HepG2 (cell line): Measurements from ENCODE around the gene CD83. TPM values are rescaled to one million over a fixed set of nuclear protein-coding genes. Genes with fewer than 3 reads are reported as not detected.

Experiments
- ATAC-seq: fragments of 200-7000 bp; cut with Tn5 transposase; 3 replicates; pipeline ENCODE4 v1.9.1; 2020; ENCODE audit warnings: mild to moderate bottlenecking, moderate library complexity
- BruUV-seq: library from RNA; stranded (reverse); fragments of 400-500 nt; replicated peaks from 2 replicates; lab custom pipeline; 2021; lab: Mats Ljungman, UMichigan
- CTCF ChIA-PET: fragments of 300-600 bp; formaldehyde crosslinking; extraction: SDS; loops from one replicate; lab custom pipeline; 2021; ENCODE audit warnings: low total read pairs, inconsistent platforms, low intra/inter-chr PET ratio; lab: Yijun Ruan, JAX
- POLR2A ChIA-PET: fragments of 350-600 bp; sonication (Branson Sonifier 250); formaldehyde crosslinking; loops from one replicate; lab custom pipeline; 2020; ENCODE audit warnings: antibody characterized with exemption, inconsistent platforms; lab: Yijun Ruan, JAX
- DNase-seq: peaks from one replicate; pipeline ENCODE4 v3.0.0-alpha.2; 2015; ENCODE audit warnings: low spot score
- FAIRE-seq: peaks from 3 replicates; lab custom pipeline; 2011; peaks lifted over from hg19 to GRCh38; lab: Jason Lieb, UNC
- H2AFZ ChIP-seq: one replicate; pipeline ENCODE4 v1.6.1; 2011; ENCODE audit warnings: low read length, inconsistent platforms
- H3K27ac ChIP-seq: fragments of 300-600 bp; 3 replicates; pipeline ENCODE4 v1.8.0; 2011; ENCODE audit warnings: mixed run types, mild to moderate bottlenecking, mixed read lengths, low read length, inconsistent platforms; ENCODE audit not compliant: insufficient read depth; ENCODE audit errors: extremely low read length
- H3K27me3 ChIP-seq, 2 experiments: fragments of 200-600 bp in 1 of 2; 2 replicates in 1 of 2; 3 replicates in 1 of 2; pipeline versions ENCODE4 v1.6.0 to v1.8.0; 2011; ENCODE audit warnings: low read length in 2 of 2, mild to moderate bottlenecking in 2 of 2, moderate library complexity in 2 of 2, inconsistent platforms in 1 of 2; ENCODE audit not compliant: insufficient read depth in 2 of 2, control insufficient read depth in 1 of 2
- H3K36me3 ChIP-seq, 2 experiments: fragments of 200-600 bp in 1 of 2; replicated peaks in 1 of 2; 2 replicates in 1 of 2; 3 replicates in 1 of 2; pipeline versions ENCODE4 v1.5.1 to v1.8.0; 2011; ENCODE audit warnings: low read length in 2 of 2, inconsistent platforms in 1 of 2; ENCODE audit not compliant: insufficient read depth in 2 of 2, control insufficient read depth in 1 of 2
- H3K4me1 ChIP-seq: 2 replicates; pipeline ENCODE4 v1.5.1; 2012; ENCODE audit warnings: low read length, inconsistent platforms; ENCODE audit not compliant: insufficient read depth
- H3K4me2 ChIP-seq: 2 replicates; pipeline ENCODE4 v1.6.0; 2011; ENCODE audit warnings: low read depth, low read length, inconsistent platforms
- H3K4me3 ChIP-seq, 3 experiments: fragments of 200-600 bp in 1 of 3; sonication (generic), shearing (Covaris generic) in 1 of 3; replicated peaks in 1 of 3; 2 replicates each; pipeline ENCODE4 v1.5.1; 2011 to 2016; ENCODE audit warnings: low read length in 3 of 3, inconsistent platforms in 2 of 3, low read depth in 2 of 3, mild to moderate bottlenecking in 2 of 3, control low read depth in 1 of 3, mixed read lengths in 1 of 3; ENCODE audit not compliant: insufficient read depth in 1 of 3
- H3K79me2 ChIP-seq: one replicate; pipeline ENCODE4 v1.6.1; 2011; ENCODE audit warnings: low read length, inconsistent platforms; ENCODE audit not compliant: insufficient read depth
- H3K9ac ChIP-seq: 2 replicates; pipeline ENCODE4 v1.6.0; 2011; ENCODE audit warnings: mild to moderate bottlenecking, low read depth, low read length, inconsistent platforms; ENCODE audit not compliant: insufficient read depth
- H3K9me3 ChIP-seq: 2 replicates; pipeline ENCODE4 v1.5.1; 2012; ENCODE audit warnings: mild to moderate bottlenecking, low read length
- H4K20me1 ChIP-seq: 2 replicates; pipeline ENCODE4 v1.6.0; 2011; ENCODE audit warnings: inconsistent platforms, mild to moderate bottlenecking, low read length, moderate library complexity; ENCODE audit not compliant: insufficient read depth
- BRD4 ChIP-seq: sonication (generic); formaldehyde crosslinking; IDR thresholded peaks from 2 replicates; pipeline ENCODE4 v1.4.0; 2020; ENCODE audit warnings: missing genetic modification reagents
- HDAC1 ChIP-seq: sonication (generic); formaldehyde crosslinking; IDR thresholded peaks from 2 replicates; pipeline ENCODE4 v1.5.1; 2020; ENCODE audit warnings: mild to moderate bottlenecking, missing genetic modification reagents
- HOXA5 ChIP-seq: sonication (generic); formaldehyde crosslinking; IDR thresholded peaks from 2 replicates; pipeline ENCODE4 v1.4.0; 2020; ENCODE audit warnings: missing genetic modification reagents
- RCOR2 ChIP-seq: IDR thresholded peaks from 2 replicates; pipeline ENCODE4 v1.6.1; 2016; ENCODE audit warnings: missing biosample characterization, missing genetic modification reagents
- ZNF335 ChIP-seq: sonication (generic); formaldehyde crosslinking; IDR thresholded peaks from 2 replicates; pipeline ENCODE4 v1.4.0; 2020; ENCODE audit warnings: missing genetic modification reagents
- ZNF510 ChIP-seq: sonication (generic); formaldehyde crosslinking; IDR thresholded peaks from 2 replicates; pipeline ENCODE4 v1.4.0; 2020; ENCODE audit warnings: low read depth, mild to moderate bottlenecking, missing genetic modification reagents
- ZNF549 ChIP-seq: sonication (generic); formaldehyde crosslinking; IDR thresholded peaks from 2 replicates; pipeline ENCODE4 v1.5.0; 2020; ENCODE audit warnings: missing genetic modification reagents
- ZSCAN30 ChIP-seq: sonication (generic); formaldehyde crosslinking; IDR thresholded peaks from 2 replicates; pipeline ENCODE4 v1.5.0; 2020; ENCODE audit warnings: mild to moderate bottlenecking, missing genetic modification reagents
- WGBS: methylation state at CpG from one replicate; pipeline ENCODE4 v1.1.6; 2017; ENCODE audit warnings: low lambda C conversion rate; 5-methylcytosine and 5-hydroxymethylcytosine counted together
- in situ Hi-C: cut with HindIII; loops from 2 replicates; pipeline ENCODE4 v1.10.0; 2017; ENCODE audit warnings: low pct_unique_long_range_greater_than_20kb; ENCODE audit not compliant: extremely low pct_ligation_motif_present
- intact Hi-C: fragments of 100-400 bp; cut with micrococcal nuclease; formaldehyde crosslinking; loops from one replicate; pipeline ENCODE4 v1.10.0; 2022; ENCODE audit not compliant: unreplicated experiment
- polyA plus RNA-seq, 8 experiments: library from polyadenylated mRNA; depleted of rRNA in 3 of 8; stranded (reverse) in 7 of 8; unstranded in 1 of 8; fragments of >200 nt; fragmentation: Illumina TruSeq in 4 of 8; extraction: Trizol in 4 of 8; gene quantifications; 2 replicates each; pipeline versions ENCODE4 v1.2.1 to v1.2.3, GENCODE V29; 2011 to 2016; ENCODE audit warnings: low read depth in 4 of 8, missing spikeins in 1 of 8, mixed read lengths in 1 of 8; ENCODE audit not compliant: insufficient read depth in 1 of 8
- total RNA-seq, 5 experiments: library from RNA; depleted of rRNA; stranded (reverse); fragments of >200 nt; fragmentation: Illumina TruSeq; extraction: Trizol; gene quantifications; 2 replicates each; pipeline ENCODE4 v1.2.3, GENCODE V29; 2016; ENCODE audit warnings: low read depth in 1 of 5
- TF ChIP-seq, protein P1 (sequence below): fragments of 450-650 bp; IDR thresholded peaks from 2 replicates; pipeline ENCODE4 v1.6.1; 2016
- TF ChIP-seq, protein P2 (sequence below): sonication (generic); formaldehyde crosslinking; IDR thresholded peaks from 2 replicates; pipeline ENCODE4 v1.4.0; 2020; ENCODE audit warnings: mild to moderate bottlenecking, missing genetic modification reagents

The CD83 gene
- total and polyA plus RNA-seq, 2 of the 13 experiments (the other 11 are each of a cell fraction or from before 2014, with no cell fraction given), result 0.46 to 2.3 TPM

DNA sequence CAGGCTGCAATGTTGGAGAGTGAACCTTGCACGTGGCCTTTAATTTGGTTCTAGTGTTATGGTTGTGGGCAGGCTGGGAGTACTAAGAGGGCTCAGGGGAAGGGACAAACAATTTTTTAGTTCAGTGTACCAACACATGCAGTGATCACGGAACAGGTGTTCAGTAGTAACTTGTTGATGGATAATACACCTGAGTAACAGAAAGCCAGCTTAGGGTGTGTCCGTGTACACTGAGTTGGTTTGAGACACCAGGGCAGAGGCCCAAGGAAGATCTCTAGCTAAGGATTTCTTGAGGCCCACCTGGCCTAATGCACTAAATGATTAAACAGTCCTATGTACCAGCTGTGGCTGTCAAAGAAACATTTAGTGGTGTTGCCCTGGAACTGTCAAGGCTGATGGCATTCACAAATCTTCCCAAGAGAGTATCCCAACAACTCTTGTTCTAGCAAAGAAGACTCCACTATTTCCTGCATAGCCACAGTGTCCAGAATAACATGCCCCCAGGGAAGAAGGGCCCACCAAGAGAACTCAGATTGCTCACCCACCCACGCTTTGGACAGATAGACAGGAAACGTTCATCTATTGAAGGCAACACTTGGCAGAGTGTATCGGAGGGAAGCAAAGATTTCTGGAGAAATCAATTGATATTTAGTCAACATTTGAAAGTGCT is 60.0 kb downstream of the CD83 start:
- in situ Hi-C loops, result no loop called here
- 31% methylated on average over 6 of the region's 6 CpGs for WGBS
- CTCF ChIA-PET, result no interaction called here
- FAIRE-seq (no peak), DNase-seq (no peak), ATAC-seq (no peak)
- Histone ChIP-seq H3K4me1 (no peaks in the 10 kb centered on the region), H3K79me2 (no peaks in the 10 kb centered on the region), H3K9ac (no peak overlapping the region), H3K4me3 (no peak overlapping the region), H3K4me2 (no peak overlapping the region), H2AFZ (no peak overlapping the region), H3K27me3 (peaks cover 0 to 9% of the 10 kb centered on the region in 2 experiments; a peak in 2 of 5 replicates), H3K9me3 (no peaks in the 10 kb centered on the region), H3K27ac (no peak overlapping the region), H4K20me1 (no peaks in the 10 kb centered on the region), H3K36me3 (no peaks in the 10 kb centered on the region)
- no peak for TF ChIP-seq HDAC1 (CRISPR knock-in tag)
- TF ChIP-seq, protein P1, sequence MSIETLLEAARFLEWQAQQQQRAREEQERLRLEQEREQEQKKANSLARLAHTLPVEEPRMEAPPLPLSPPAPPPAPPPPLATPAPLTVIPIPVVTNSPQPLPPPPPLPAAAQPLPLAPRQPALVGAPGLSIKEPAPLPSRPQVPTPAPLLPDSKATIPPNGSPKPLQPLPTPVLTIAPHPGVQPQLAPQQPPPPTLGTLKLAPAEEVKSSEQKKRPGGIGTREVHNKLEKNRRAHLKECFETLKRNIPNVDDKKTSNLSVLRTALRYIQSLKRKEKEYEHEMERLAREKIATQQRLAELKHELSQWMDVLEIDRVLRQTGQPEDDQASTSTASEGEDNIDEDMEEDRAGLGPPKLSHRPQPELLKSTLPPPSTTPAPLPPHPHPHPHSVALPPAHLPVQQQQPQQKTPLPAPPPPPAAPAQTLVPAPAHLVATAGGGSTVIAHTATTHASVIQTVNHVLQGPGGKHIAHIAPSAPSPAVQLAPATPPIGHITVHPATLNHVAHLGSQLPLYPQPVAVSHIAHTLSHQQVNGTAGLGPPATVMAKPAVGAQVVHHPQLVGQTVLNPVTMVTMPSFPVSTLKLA, result peak; percentile 15; the same call in 1 of the 2 replicates
- no peak for TF ChIP-seq ZSCAN30 (CRISPR knock-in tag)
- intact Hi-C loops, result no loop called here
- POLR2A ChIA-PET, result no interaction called here
- no TSS peak for BruUV-seq

DNA sequence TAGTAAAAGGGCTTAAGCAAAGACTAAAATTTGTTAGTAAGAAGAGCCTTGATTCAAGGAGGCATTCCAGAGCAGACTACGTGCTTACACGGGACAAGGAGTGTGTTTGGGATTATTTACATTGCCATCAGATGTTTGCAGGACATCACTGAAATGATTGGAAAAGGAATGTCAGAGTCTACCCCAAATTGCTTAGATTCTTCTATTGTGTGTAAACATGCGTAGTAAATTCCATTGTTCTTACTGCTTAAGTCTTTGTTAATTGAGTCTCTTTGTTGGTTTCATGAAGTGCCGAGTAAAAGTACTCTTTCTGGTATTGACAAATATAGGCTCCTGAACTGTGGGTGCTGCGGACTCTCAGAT is 60.5 kb downstream of the CD83 start:
- POLR2A ChIA-PET, result no interaction called here
- Histone ChIP-seq H3K4me1 (no peaks in the 10 kb centered on the region), H3K4me3 (no peak overlapping the region), H2AFZ (no peak overlapping the region), H3K36me3 (no peaks in the 10 kb centered on the region), H3K27me3 (peaks cover 0 to 9% of the 10 kb centered on the region in 2 experiments; a peak in 2 of 5 replicates), H3K9me3 (no peaks in the 10 kb centered on the region), H3K27ac (no peak overlapping the region), H3K4me2 (no peak overlapping the region), H4K20me1 (no peaks in the 10 kb centered on the region), H3K9ac (no peak overlapping the region), H3K79me2 (no peaks in the 10 kb centered on the region)
- no peak for ATAC-seq
- DNase-seq, result no peak
- intact Hi-C loops, result no loop called here
- in situ Hi-C loops, result no loop called here
- no peak for FAIRE-seq
- WGBS, result 24% methylated on average over 5 of the region's 5 CpGs
- CTCF ChIA-PET, result no interaction called here
- no TSS peak for BruUV-seq
- TF ChIP-seq HOXA5 (CRISPR knock-in tag), result no peak
- TF ChIP-seq ZNF335, result no peak
- no peak for TF ChIP-seq RCOR2 (CRISPR knock-in tag)
- TF ChIP-seq BRD4 (CRISPR knock-in tag), result no peak
- no peak for TF ChIP-seq ZNF549 (CRISPR knock-in tag)
- no peak for TF ChIP-seq ZNF510 (CRISPR knock-in tag)
- TF ChIP-seq, protein P2, sequence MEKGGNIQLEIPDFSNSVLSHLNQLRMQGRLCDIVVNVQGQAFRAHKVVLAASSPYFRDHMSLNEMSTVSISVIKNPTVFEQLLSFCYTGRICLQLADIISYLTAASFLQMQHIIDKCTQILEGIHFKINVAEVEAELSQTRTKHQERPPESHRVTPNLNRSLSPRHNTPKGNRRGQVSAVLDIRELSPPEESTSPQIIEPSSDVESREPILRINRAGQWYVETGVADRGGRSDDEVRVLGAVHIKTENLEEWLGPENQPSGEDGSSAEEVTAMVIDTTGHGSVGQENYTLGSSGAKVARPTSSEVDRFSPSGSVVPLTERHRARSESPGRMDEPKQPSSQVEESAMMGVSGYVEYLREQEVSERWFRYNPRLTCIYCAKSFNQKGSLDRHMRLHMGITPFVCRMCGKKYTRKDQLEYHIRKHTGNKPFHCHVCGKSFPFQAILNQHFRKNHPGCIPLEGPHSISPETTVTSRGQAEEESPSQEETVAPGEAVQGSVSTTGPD, result no peak
